H1 (cell line): ENCODE results near the gene RAB40C. TPM values are rescaled to one million over a fixed set of nuclear protein-coding genes. Genes with fewer than 3 reads are reported as not detected.

Experiments used
- CBX5 ChIP-seq: fragments of 300-800, 300-1000 bp; sonication (generic); IDR thresholded peaks from 2 replicates; pipeline ENCODE4 v1.7.1; 2016; ENCODE audit warnings: antibody characterized with exemption, low read length, low read depth
- CHD2 ChIP-seq: IDR thresholded peaks from 2 replicates; pipeline ENCODE4 v1.6.1; 2012; ENCODE audit warnings: low read length, improper control_type of control experiment
- MAX ChIP-seq: IDR thresholded peaks from 2 replicates; pipeline ENCODE4 v1.6.1; 2012; ENCODE audit warnings: inconsistent platforms
- RFX5 ChIP-seq: IDR thresholded peaks from 2 replicates; pipeline ENCODE4 v1.6.1; 2011; ENCODE audit warnings: low read depth, low read length, improper control_type of control experiment, borderline replicate concordance
- SAP30 ChIP-seq: fragments of 300-600 bp; sonication (generic); IDR thresholded peaks from 2 replicates; pipeline ENCODE4 v1.7.1; 2012; ENCODE audit warnings: low read length, moderate library complexity, mild to moderate bottlenecking, inconsistent platforms; ENCODE audit not compliant: insufficient read depth, insufficient replicate concordance
- SRF ChIP-seq: IDR thresholded peaks from 2 replicates; pipeline ENCODE4 v1.6.1; 2011; ENCODE audit warnings: mild to moderate bottlenecking, low read depth, low read length, moderate library complexity
- polyA plus RNA-seq, 7 experiments: library from polyadenylated mRNA; depleted of rRNA in 3 of 7; stranded (reverse) in 5 of 7; unstranded in 2 of 7; fragments of >200 nt in 5 of 7; fragments of 200-250 nt in 2 of 7; gene quantifications; 1 replicate in 5 of 7; 2 replicates in 1 of 7; 4 replicates in 1 of 7; pipeline versions ENCODE4 v1.2.1 to v1.2.3, GENCODE V29; 2011 to 2013; ENCODE audit warnings: missing spikeins in 2 of 7, mixed read lengths in 2 of 7
- total RNA-seq: library from RNA; stranded (reverse); fragmentation: NEBNext Ultra II Directional; extraction: Animal tissue kit (Norgen Biotek cat#: 25700); gene quantifications from 2 replicates; pipeline ENCODE4 v1.2.1, GENCODE V29; 2021

The RAB40C gene
- total and polyA plus RNA-seq, 2 of the 8 experiments (the other 6 are each of a cell fraction or from before 2014, with no cell fraction given), result 13.9 to 15.6 TPM

- TF ChIP-seq SAP30 (no peak), SRF (no peak), RFX5 (no peak), CHD2 (no peak), MAX (no peak), CBX5 (no peak)
- TF ChIP-seq, all 59 proteins: peak for 0
These were observed 83.0 kb downstream of the RAB40C start (continued) for GRCh38 chr16:672851-673250.
